MM.1S (cell line): Measurements from ENCODE around the gene DDX54.

Experiments
- DNase-seq: peaks from one replicate; pipeline ENCODE4 v3.0.0-alpha.2; 2015
- H2AFZ ChIP-seq: fragments of 300-600 bp; sonication (generic); 2 replicates; pipeline ENCODE4 v1.6.0; 2016; ENCODE audit warnings: antibody characterized with exemption, low read length
- H3F3A ChIP-seq: fragments of 300-600 bp; sonication (generic); 2 replicates; pipeline ENCODE4 v1.6.1; 2016; ENCODE audit warnings: mild to moderate bottlenecking, antibody characterized with exemption, low read length, moderate library complexity, mixed read lengths; ENCODE audit not compliant: insufficient read depth
- H3K27ac ChIP-seq: fragments of 300-600 bp; sonication (generic); 2 replicates; pipeline ENCODE4 v1.5.1; 2016; ENCODE audit warnings: mild to moderate bottlenecking, low read length
- H3K27me3 ChIP-seq: fragments of 300-600 bp; sonication (generic); replicated peaks from 2 replicates; pipeline ENCODE4 v1.6.0; 2016; ENCODE audit warnings: low read length; ENCODE audit not compliant: insufficient read depth
- H3K36me3 ChIP-seq: fragments of 300-600 bp; sonication (generic); replicated peaks from 2 replicates; pipeline ENCODE4 v1.6.1; 2016; ENCODE audit warnings: mild to moderate bottlenecking, low read length, mixed read lengths; ENCODE audit not compliant: insufficient read depth
- H3K4me1 ChIP-seq: fragments of 300-600 bp; sonication (generic); 2 replicates; pipeline ENCODE4 v1.6.1; 2016; ENCODE audit warnings: low read length, mixed read lengths
- H3K4me2 ChIP-seq: fragments of 300-600 bp; sonication (generic); 2 replicates; pipeline ENCODE4 v1.6.0; 2016; ENCODE audit warnings: low read depth, low read length
- H3K4me3 ChIP-seq: fragments of 300-600 bp; sonication (generic); 2 replicates; pipeline ENCODE4 v1.5.1; 2016; ENCODE audit warnings: low read length, mixed read lengths
- H3K79me2 ChIP-seq: fragments of 300-600 bp; sonication (generic); 2 replicates; pipeline ENCODE4 v1.6.1; 2016; ENCODE audit warnings: mixed run types, low read length, mixed read lengths
- H3K9ac ChIP-seq: fragments of 300-600 bp; sonication (generic); 2 replicates; pipeline ENCODE4 v1.6.1; 2016; ENCODE audit warnings: low read length, mixed read lengths
- H3K9me2 ChIP-seq: fragments of 300-600 bp; sonication (generic); replicated peaks from 2 replicates; pipeline ENCODE4 v1.6.1; 2016; ENCODE audit warnings: mild to moderate bottlenecking, low read length, mixed read lengths; ENCODE audit not compliant: insufficient read depth
- H3K9me3 ChIP-seq: fragments of 300-600 bp; sonication (generic); replicated peaks from 2 replicates; pipeline ENCODE4 v1.6.1; 2016; ENCODE audit warnings: mild to moderate bottlenecking, low read length, mixed read lengths; ENCODE audit not compliant: insufficient read depth
- H4K20me1 ChIP-seq: fragments of 300-600 bp; sonication (generic); 2 replicates; pipeline ENCODE4 v1.6.1; 2016; ENCODE audit warnings: mild to moderate bottlenecking, low read length, moderate library complexity, mixed read lengths; ENCODE audit not compliant: insufficient read depth
- CTCF ChIP-seq: fragments of 300-600 bp; sonication (generic); IDR thresholded peaks from 2 replicates; pipeline ENCODE4 v1.5.1; 2016; ENCODE audit warnings: antibody characterized with exemption, low read length, mixed read lengths
- EZH2 ChIP-seq: fragments of 300-600 bp; sonication (generic); optimal IDR thresholded peaks from 2 replicates; pipeline ENCODE3; 2017; ENCODE audit warnings: low read depth, mild to moderate bottlenecking, antibody characterized with exemption, low read length, mixed read lengths
- EZH2phosphoT487 ChIP-seq: fragments of 300-600 bp; sonication (generic); IDR thresholded peaks from 2 replicates; pipeline ENCODE4 v1.6.1; 2018; ENCODE audit warnings: antibody characterized with exemption, low read length

Gene DDX54

GRCh38 chr12:113154351-113154973 lies 30.8 kb downstream of the DDX54 start:
- H3K4me2 ChIP-seq: peak overlapping the region; percentile 62; the same call in 1 of the 2 replicates
- H3K27me3 ChIP-seq: no peaks in the 10 kb centered on the region; the same call in 1 of the 2 replicates

GRCh38 chr12:113152835-113153814 lies 32.2 kb downstream of the DDX54 start:
- H3F3A ChIP-seq: no peaks in the 10 kb centered on the region
- H3K9ac ChIP-seq: no peak overlapping the region; the same call in 1 of the 2 replicates
- H2AFZ ChIP-seq: peak overlapping the region; percentile 56; the same call in 1 of the 2 replicates
- TF ChIP-seq CTCF (peak; percentile 33), EZH2 (no peak)
- DNase-seq: peak; percentile 49
- H3K36me3 ChIP-seq: no peaks in the 10 kb centered on the region
- peak overlapping the region; percentile 74 for H3K4me2 ChIP-seq
- H4K20me1 ChIP-seq: no peaks in the 10 kb centered on the region
- peak overlapping the region; percentile 43 for H3K4me3 ChIP-seq
- H3K27ac ChIP-seq: no peak overlapping the region
- H3K27me3 ChIP-seq: no peaks in the 10 kb centered on the region; the same call in 1 of the 2 replicates
- no peaks in the 10 kb centered on the region for H3K9me3 ChIP-seq
- H3K9me2 ChIP-seq: no peaks in the 10 kb centered on the region
- no peaks in the 10 kb centered on the region for H3K4me1 ChIP-seq
- no peaks in the 10 kb centered on the region for H3K79me2 ChIP-seq

More at GRCh38 chr12:113154351-113154973, 30.8 kb downstream of the DDX54 start:
- no peaks in the 10 kb centered on the region for H4K20me1 ChIP-seq
- H3K9me2 ChIP-seq: no peaks in the 10 kb centered on the region
- peak overlapping the region; percentile 48; the same call in 1 of the 2 replicates for H2AFZ ChIP-seq
- no peaks in the 10 kb centered on the region for H3K79me2 ChIP-seq
- H3K36me3 ChIP-seq: no peaks in the 10 kb centered on the region
- no peak overlapping the region for H3K9ac ChIP-seq
- H3K9me3 ChIP-seq: no peaks in the 10 kb centered on the region
- TF ChIP-seq EZH2: no peak
- TF ChIP-seq EZH2phosphoT487: no peak
- no peak for TF ChIP-seq CTCF
- H3K4me3 ChIP-seq: peak overlapping the region; percentile 44
- H3K27ac ChIP-seq: no peak overlapping the region
- DNase-seq: peak; percentile 51
- no peaks in the 10 kb centered on the region for H3F3A ChIP-seq
- H3K4me1 ChIP-seq: no peaks in the 10 kb centered on the region

GRCh38 chr12:113152196-113152834 lies 33.0 kb downstream of the DDX54 start:
- Histone ChIP-seq H3K79me2 (no peaks in the 10 kb centered on the region), H3K36me3 (no peaks in the 10 kb centered on the region), H4K20me1 (no peaks in the 10 kb centered on the region), H3K27ac (no peak overlapping the region), H3K4me3 (peak overlapping the region; percentile 43; the same call in 1 of the 2 replicates), H3K4me2 (peak overlapping the region; percentile 74), H3F3A (no peaks in the 10 kb centered on the region), H3K27me3 (no peaks in the 10 kb centered on the region; the same call in 1 of the 2 replicates), H3K9me3 (no peaks in the 10 kb centered on the region), H3K4me1 (no peaks in the 10 kb centered on the region), H3K9ac (no peak overlapping the region), H2AFZ (no peak overlapping the region), H3K9me2 (no peaks in the 10 kb centered on the region)
- no peak for TF ChIP-seq CTCF
- TF ChIP-seq EZH2: no peak
- no peak for TF ChIP-seq EZH2phosphoT487
- no peak for DNase-seq
